ENCODE data around the gene DBH.

- TF ChIP-seq CTCF (IDR thresholded peaks at IDR 0.05) (no peak), POLR2A (IDR thresholded peaks at IDR 0.05) (no peak), POLR2AphosphoS5 (IDR thresholded peaks at IDR 0.05) (no peak), EP300 (IDR thresholded peaks at IDR 0.05) (no peak)
Observed at GRCh38 chr9:133657120-133657661, 21.0 kb downstream of the DBH start.

All from sigmoid colon (tissue), 4 donors.